Measurements from ENCODE around the gene TRIM23.

Gene TRIM23

DNA sequence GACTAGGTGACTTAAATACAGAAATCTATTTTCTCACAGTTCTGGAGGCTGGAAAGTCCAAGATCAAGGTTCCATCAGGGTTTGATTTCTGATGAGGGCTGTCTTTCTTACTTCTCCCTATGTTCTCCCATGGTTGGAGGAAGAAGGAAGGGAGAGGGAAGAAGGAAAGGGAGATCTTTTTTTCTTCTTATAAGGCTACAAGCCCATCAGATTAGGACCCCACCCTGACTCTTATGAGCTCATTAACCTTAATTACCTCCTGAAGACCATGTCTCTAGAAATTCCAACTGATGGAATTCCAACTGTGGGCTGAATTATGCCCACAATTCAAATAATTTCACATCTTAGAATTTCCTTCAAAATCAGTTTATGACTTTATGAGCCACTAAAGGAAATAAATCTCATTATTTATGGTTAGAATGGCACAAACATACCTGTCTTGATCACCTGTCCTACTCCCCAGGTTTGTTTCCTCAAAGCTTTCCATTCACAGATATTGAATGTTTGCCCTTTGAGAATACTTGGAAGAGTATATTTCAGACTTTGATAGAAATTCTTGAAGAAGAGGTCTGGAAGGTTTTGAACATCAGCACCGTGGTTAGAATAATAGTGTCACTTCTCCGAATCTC lies 53.4 kb downstream of the TRIM23 start:
- Histone ChIP-seq H3K9me3 (ENCODE audit: insufficient read depth, low read length) (no peaks in the 10 kb centered on the region), H3K36me3 (replicated peaks; ENCODE audit: low read depth, low read length) (peaks cover 4% of the 10 kb centered on the region), H3K4me3 (ENCODE audit: low read length) (no peak overlapping the region), H3K27me3 (ENCODE audit: low read depth, low read length) (no peaks in the 10 kb centered on the region), H2AFZ (ENCODE audit: low read depth, low read length) (no peak overlapping the region), H3K27ac (ENCODE audit: low read length) (no peak overlapping the region), H3K4me1 (ENCODE audit: low read length) (no peaks in the 10 kb centered on the region), H3K79me2 (ENCODE audit: low read length) (peaks cover 12% of the 10 kb centered on the region), H4K20me1 (ENCODE audit: insufficient read depth, low read length) (no peaks in the 10 kb centered on the region), H3K9ac (ENCODE audit: low read length) (no peak overlapping the region), H3K4me2 (ENCODE audit: low read length) (no peak overlapping the region)
- TF ChIP-seq CTCF (IDR thresholded peaks at IDR 0.05; ENCODE audit: low read depth, low read length) (no peak), EZH2phosphoT487 (IDR thresholded peaks at IDR 0.05; ENCODE audit: low read depth) (no peak)

DNA sequence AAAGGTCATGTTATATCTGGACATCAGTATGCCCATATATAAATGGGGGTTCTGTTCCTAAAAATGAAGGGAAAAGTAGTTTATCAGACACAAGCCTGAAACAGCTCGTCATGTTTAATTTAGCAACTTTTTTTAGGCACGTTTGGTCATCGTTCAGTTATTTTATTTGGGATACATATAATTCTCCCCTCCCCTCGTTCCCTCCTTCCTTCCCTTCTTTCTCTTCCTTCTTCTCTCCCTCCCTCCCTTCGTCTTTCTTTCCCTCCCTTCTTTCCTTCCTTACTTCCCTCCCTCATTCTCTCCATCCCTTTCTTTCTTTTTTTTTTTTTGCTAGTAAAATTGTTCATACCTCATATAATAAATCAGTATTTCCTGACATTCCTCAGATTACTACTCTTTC lies 57.6 kb downstream of the TRIM23 start:
- Histone ChIP-seq H3K4me1 (ENCODE audit: low read length) (peaks cover 9% of the 10 kb centered on the region), H3K27ac (ENCODE audit: low read length) (no peak overlapping the region), H3K9me3 (ENCODE audit: insufficient read depth, low read length) (no peaks in the 10 kb centered on the region), H3K79me2 (ENCODE audit: low read length) (peaks cover 49% of the 10 kb centered on the region), H4K20me1 (ENCODE audit: insufficient read depth, low read length) (no peaks in the 10 kb centered on the region), H3K4me3 (ENCODE audit: low read length) (no peak overlapping the region), H3K4me2 (ENCODE audit: low read length) (no peak overlapping the region), H3K27me3 (ENCODE audit: low read depth, low read length) (no peaks in the 10 kb centered on the region), H3K36me3 (replicated peaks; ENCODE audit: low read depth, low read length) (no peaks in the 10 kb centered on the region), H2AFZ (ENCODE audit: low read depth, low read length) (no peak overlapping the region), H3K9ac (ENCODE audit: low read length) (no peak overlapping the region)
- TF ChIP-seq CTCF (IDR thresholded peaks at IDR 0.05; ENCODE audit: low read depth, low read length) (no peak), EZH2phosphoT487 (IDR thresholded peaks at IDR 0.05; ENCODE audit: low read depth) (no peak)

- TF ChIP-seq CTCF (IDR thresholded peaks at IDR 0.05; ENCODE audit: low read depth, low read length) (no peak), EZH2phosphoT487 (IDR thresholded peaks at IDR 0.05; ENCODE audit: low read depth) (no peak)
- peaks cover 5% of the 10 kb centered on the region for H3K36me3 ChIP-seq (replicated peaks; ENCODE audit: low read depth, low read length)
- H2AFZ ChIP-seq (ENCODE audit: low read depth, low read length), result peak overlapping the region; percentile 89; the same call in 1 of the 2 replicates
- no peaks in the 10 kb centered on the region for H4K20me1 ChIP-seq (ENCODE audit: insufficient read depth, low read length)
- peak overlapping the region; percentile 77 for H3K9ac ChIP-seq (ENCODE audit: low read length)
- H3K27me3 ChIP-seq (ENCODE audit: low read depth, low read length), result no peaks in the 10 kb centered on the region
- H3K79me2 ChIP-seq (ENCODE audit: low read length), result peaks cover 62% of the 10 kb centered on the region
- peak overlapping the region; percentile 94 for H3K4me3 ChIP-seq (ENCODE audit: low read length)
- peak overlapping the region; percentile 79 for H3K27ac ChIP-seq (ENCODE audit: low read length)
- peak overlapping the region; percentile 70 for H3K4me2 ChIP-seq (ENCODE audit: low read length)
- H3K9me3 ChIP-seq (ENCODE audit: insufficient read depth, low read length), result no peaks in the 10 kb centered on the region
- H3K4me1 ChIP-seq (ENCODE audit: low read length), result peaks cover 10% of the 10 kb centered on the region
These were observed 60.4 kb downstream of the TRIM23 start for GRCh38 chr5:65563777-65564176.

DNA sequence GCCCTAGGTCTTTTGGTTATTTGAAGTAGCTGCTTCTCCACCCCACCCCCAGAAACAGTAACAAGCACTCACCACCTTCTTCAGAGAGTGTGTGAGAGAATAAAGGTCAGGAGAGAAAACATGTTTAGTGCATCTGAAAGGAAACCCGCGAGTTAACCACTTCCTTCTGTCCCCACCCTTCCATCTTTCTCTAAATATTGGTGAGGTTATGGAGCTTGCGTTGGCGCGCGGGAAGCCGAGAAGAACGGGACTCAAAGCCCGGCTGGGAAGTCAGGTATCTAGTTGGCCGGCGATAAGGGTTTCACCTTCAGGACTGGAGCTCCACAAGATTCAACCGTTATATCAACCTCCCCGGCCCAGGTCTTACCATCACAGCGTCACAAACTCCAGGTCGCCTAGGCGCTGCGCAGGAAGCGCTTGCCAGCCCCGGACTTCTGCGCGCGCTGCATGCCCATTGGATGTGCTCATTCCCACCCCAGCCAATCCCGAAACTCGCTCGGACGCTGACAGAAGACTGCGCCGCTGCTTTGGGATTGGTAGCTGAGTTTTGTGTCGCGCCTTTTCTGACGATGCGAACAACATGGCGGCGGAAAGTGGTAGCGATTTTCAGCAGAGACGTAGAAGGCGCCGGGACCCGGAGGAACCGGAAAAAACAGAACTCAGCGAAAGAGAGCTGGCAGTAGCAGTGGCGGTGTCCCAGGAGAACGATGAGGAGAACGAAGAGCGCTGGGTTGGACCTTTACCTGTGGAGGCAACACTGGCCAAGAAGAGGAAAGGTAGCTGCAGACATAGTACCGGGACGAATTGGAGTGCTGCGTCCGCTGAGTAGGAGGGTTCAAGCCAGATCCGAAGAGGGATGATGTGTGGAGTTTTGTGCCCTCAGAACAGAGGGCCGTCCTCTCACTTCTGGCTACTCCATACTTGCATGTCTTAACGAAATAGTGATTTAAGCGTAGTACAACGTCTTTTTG lies 61.1 kb downstream of the TRIM23 start, which contains the start of the genes CENPK and PPWD1:
Gene CENPK (minus strand): TSS at position 438 of the 971 bp plus-strand sequence. CDS start 8,261 bp downstream, outside the sequence.
Gene PPWD1 (plus strand): TSS at position 566 of the 971 bp plus-strand sequence. CDS start 15 bp downstream, at position 581.
- H2AFZ ChIP-seq (ENCODE audit: low read depth, low read length), result peak within 1 kb of the TSS; percentile 89
- H3K9me3 ChIP-seq (ENCODE audit: insufficient read depth, low read length), result no peaks in the 10 kb centered on the region
- H3K4me1 ChIP-seq (ENCODE audit: low read length), result peaks cover 10% of the 10 kb centered on the region
- peak within 1 kb of the TSS; percentile 81 for H3K9ac ChIP-seq (ENCODE audit: low read length)
- H3K4me2 ChIP-seq (ENCODE audit: low read length), result peak within 1 kb of the TSS; percentile 86
- peaks cover 5% of the 10 kb centered on the region for H3K36me3 ChIP-seq (replicated peaks; ENCODE audit: low read depth, low read length)
- TF ChIP-seq EZH2phosphoT487 (IDR thresholded peaks at IDR 0.05; ENCODE audit: low read depth) (no peak), CTCF (IDR thresholded peaks at IDR 0.05; ENCODE audit: low read depth, low read length) (no peak)
- H4K20me1 ChIP-seq (ENCODE audit: insufficient read depth, low read length), result no peaks in the 10 kb centered on the region
- peak within 1 kb of the TSS; percentile 94 for H3K4me3 ChIP-seq (ENCODE audit: low read length)
- H3K79me2 ChIP-seq (ENCODE audit: low read length), result peaks cover 62% of the 10 kb centered on the region
- H3K27ac ChIP-seq (ENCODE audit: low read length), result peak within 1 kb of the TSS; percentile 79
- no peaks in the 10 kb centered on the region for H3K27me3 ChIP-seq (ENCODE audit: low read depth, low read length)

All from OCI-LY3 (cell line).